PC-3 (cell line): ENCODE results near the gene GSDME. TPM values are rescaled to one million over a fixed set of nuclear protein-coding genes. Genes with fewer than 3 reads are reported as not detected.

ENCODE experiments used
- ATAC-seq: fragments of 200-7000 bp; cut with Tn5 transposase; 2 replicates; pipeline ENCODE4 v1.9.1; 2020; ENCODE audit warnings: mild to moderate bottlenecking, moderate library complexity
- BruUV-seq: library from RNA; stranded (reverse); fragments of 400-500 nt; replicated peaks from 2 replicates; lab custom pipeline; 2021; lab: Mats Ljungman, UMichigan
- CTCF ChIA-PET: fragments of 300-600 bp; sonication (Branson Sonifier 250); formaldehyde crosslinking; loops from one replicate; lab custom pipeline; 2022; ENCODE audit warnings: antibody characterized with exemption; lab: Charles Lee
- POLR2A ChIA-PET: fragments of 300-600 bp; sonication (Branson Sonifier 250); formaldehyde crosslinking; loops from one replicate; lab custom pipeline; 2022; ENCODE audit warnings: antibody characterized with exemption; ENCODE audit not compliant: unreplicated experiment; lab: Charles Lee
- DNase-seq: peaks from one replicate; pipeline ENCODE4 v3.0.0-alpha.2; 2015
- H2AFZ ChIP-seq: fragments of 300-600 bp; sonication (generic); 2 replicates; pipeline ENCODE4 v1.6.0; 2016; ENCODE audit warnings: antibody characterized with exemption, low read length
- H3F3A ChIP-seq: fragments of 300-600 bp; sonication (generic); one replicate; pipeline ENCODE4 v1.6.0; 2017; ENCODE audit warnings: antibody characterized with exemption, low read length, control low read depth, mild to moderate bottlenecking; ENCODE audit not compliant: unreplicated experiment
- H3K27ac ChIP-seq: fragments of 300-600 bp; sonication (generic); 2 replicates; pipeline ENCODE4 v1.5.1; 2016; ENCODE audit warnings: mild to moderate bottlenecking, low read length
- H3K27me3 ChIP-seq: fragments of 300-600 bp; sonication (generic); 2 replicates; pipeline ENCODE4 v1.6.1; 2016; ENCODE audit warnings: low read length, mixed read lengths
- H3K36me3 ChIP-seq: fragments of 300-600 bp; sonication (generic); 2 replicates; pipeline ENCODE4 v1.6.1; 2016; ENCODE audit warnings: low read depth, mixed run types, low read length, mixed read lengths
- H3K4me1 ChIP-seq: fragments of 300-600 bp; sonication (generic); 2 replicates; pipeline ENCODE4 v1.5.1; 2016; ENCODE audit warnings: low read length; ENCODE audit not compliant: insufficient read depth
- H3K4me2 ChIP-seq: fragments of 300-600 bp; sonication (generic); 2 replicates; pipeline ENCODE4 v1.6.0; 2016; ENCODE audit warnings: low read length
- H3K4me3 ChIP-seq: fragments of 300-600 bp; sonication (generic); 2 replicates; pipeline ENCODE4 v1.5.1; 2016; ENCODE audit warnings: mild to moderate bottlenecking, low read length, mixed read lengths
- H3K79me2 ChIP-seq: fragments of 300-600 bp; sonication (generic); 2 replicates; pipeline ENCODE4 v1.6.1; 2017; ENCODE audit warnings: low read length, mixed read lengths
- H3K9ac ChIP-seq: fragments of 300-600 bp; sonication (generic); 2 replicates; pipeline ENCODE4 v1.6.0; 2016; ENCODE audit warnings: mild to moderate bottlenecking, low read length
- H3K9me2 ChIP-seq: fragments of 300-600 bp; sonication (generic); replicated peaks from 2 replicates; pipeline ENCODE4 v1.6.1; 2016; ENCODE audit warnings: mixed run types, low read length, mixed read lengths
- H3K9me3 ChIP-seq: fragments of 300-600 bp; sonication (generic); 2 replicates; pipeline ENCODE4 v1.6.1; 2016; ENCODE audit warnings: low read length, mixed read lengths
- H4K20me1 ChIP-seq: fragments of 300-600 bp; sonication (generic); 2 replicates; pipeline ENCODE4 v1.6.1; 2016; ENCODE audit warnings: low read length, mixed read lengths
- EZH2 ChIP-seq: fragments of 300-600 bp; sonication (generic); IDR thresholded peaks from one replicate; pipeline ENCODE4 v1.6.1; 2017; ENCODE audit warnings: antibody characterized with exemption, mild to moderate bottlenecking, low read length; ENCODE audit not compliant: unreplicated experiment
- EZH2phosphoT487 ChIP-seq: fragments of 300-600 bp; sonication (generic); IDR thresholded peaks from 2 replicates; pipeline ENCODE4 v1.6.1; 2018; ENCODE audit warnings: mild to moderate bottlenecking, antibody characterized with exemption, low read length, borderline replicate concordance
- intact Hi-C: fragments of 100-400 bp; cut with micrococcal nuclease; formaldehyde crosslinking; loops from 2 replicates; pipeline ENCODE4 v1.9.0; 2023
- total RNA-seq: library from RNA; depleted of rRNA; stranded (reverse); fragments of >200 nt; gene quantifications from 2 replicates; pipeline ENCODE4 v1.2.3, GENCODE V29; 2014; rRNA removed
- TF ChIP-seq, protein P1 (sequence below): fragments of 300-600 bp; sonication (generic); conservative IDR thresholded peaks from 2 replicates; pipeline ENCODE4 v1.5.1; 2017; ENCODE audit warnings: antibody characterized with exemption, low read depth, mild to moderate bottlenecking, low read length

GSDME gene
- total RNA-seq, 1 experiment from 2014 or later, result 12.0 TPM

DNA sequence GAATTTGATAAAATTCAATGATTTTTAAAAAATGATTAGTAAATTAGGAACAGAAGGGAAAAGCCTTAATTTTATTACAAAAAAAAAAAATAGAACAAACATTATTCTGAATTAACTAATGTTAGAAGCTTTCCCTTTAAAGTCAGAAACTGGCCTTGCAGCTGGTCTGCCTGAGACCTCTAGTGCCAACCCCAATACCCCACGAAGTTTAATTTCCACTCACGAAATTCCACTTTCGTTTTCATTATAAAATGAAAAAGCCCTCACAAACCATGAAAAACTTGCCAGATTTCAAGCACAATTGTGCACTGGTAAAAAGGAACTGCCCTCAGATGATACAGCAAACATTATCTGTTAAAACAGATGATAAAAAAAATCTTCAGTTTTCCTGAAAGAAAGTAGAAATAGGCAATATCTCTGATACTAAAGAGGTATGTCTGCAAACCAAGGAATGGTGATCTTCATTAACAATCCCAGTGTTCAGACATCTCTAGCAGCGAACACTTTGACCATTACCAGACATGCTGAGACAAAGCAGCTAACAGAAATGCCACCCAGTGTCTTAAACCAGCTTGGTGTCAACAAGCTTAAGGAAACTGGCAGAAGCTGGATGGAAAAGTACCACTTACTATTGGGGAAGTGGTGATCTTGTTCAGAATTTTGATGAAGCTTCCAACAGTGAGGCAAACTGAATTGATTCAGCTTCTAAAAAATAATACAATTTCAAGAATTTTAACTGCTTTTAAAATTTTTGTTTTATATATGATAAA lies 103.8 kb downstream of the GSDME start:
- H3K4me3 ChIP-seq, result no peak overlapping the region
- no peaks in the 10 kb centered on the region for H3K27me3 ChIP-seq
- DNase-seq (no peak), ATAC-seq (no peak)
- H3K4me2 ChIP-seq, result no peak overlapping the region
- no peaks in the 10 kb centered on the region for H3K79me2 ChIP-seq
- TF ChIP-seq EZH2phosphoT487 (no peak), EZH2 (no peak)
- TF ChIP-seq, protein P1, sequence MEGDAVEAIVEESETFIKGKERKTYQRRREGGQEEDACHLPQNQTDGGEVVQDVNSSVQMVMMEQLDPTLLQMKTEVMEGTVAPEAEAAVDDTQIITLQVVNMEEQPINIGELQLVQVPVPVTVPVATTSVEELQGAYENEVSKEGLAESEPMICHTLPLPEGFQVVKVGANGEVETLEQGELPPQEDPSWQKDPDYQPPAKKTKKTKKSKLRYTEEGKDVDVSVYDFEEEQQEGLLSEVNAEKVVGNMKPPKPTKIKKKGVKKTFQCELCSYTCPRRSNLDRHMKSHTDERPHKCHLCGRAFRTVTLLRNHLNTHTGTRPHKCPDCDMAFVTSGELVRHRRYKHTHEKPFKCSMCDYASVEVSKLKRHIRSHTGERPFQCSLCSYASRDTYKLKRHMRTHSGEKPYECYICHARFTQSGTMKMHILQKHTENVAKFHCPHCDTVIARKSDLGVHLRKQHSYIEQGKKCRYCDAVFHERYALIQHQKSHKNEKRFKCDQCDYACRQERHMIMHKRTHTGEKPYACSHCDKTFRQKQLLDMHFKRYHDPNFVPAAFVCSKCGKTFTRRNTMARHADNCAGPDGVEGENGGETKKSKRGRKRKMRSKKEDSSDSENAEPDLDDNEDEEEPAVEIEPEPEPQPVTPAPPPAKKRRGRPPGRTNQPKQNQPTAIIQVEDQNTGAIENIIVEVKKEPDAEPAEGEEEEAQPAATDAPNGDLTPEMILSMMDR, result no peak
- no peaks in the 10 kb centered on the region for H3F3A ChIP-seq
- no peaks in the 10 kb centered on the region for H4K20me1 ChIP-seq
- no peaks in the 10 kb centered on the region for H3K9me2 ChIP-seq
- H3K27ac ChIP-seq, result no peak overlapping the region
- ChIA-PET CTCF (no interaction called here), POLR2A (no interaction called here)
- no peak overlapping the region for H3K9ac ChIP-seq
- H3K4me1 ChIP-seq, result no peaks in the 10 kb centered on the region
- intact Hi-C loops, result no loop called here
- H3K36me3 ChIP-seq, result no peaks in the 10 kb centered on the region; the same call in 1 of the 2 replicates
- H3K9me3 ChIP-seq, result no peaks in the 10 kb centered on the region
- no TSS peak for BruUV-seq
- no peak overlapping the region for H2AFZ ChIP-seq

DNA sequence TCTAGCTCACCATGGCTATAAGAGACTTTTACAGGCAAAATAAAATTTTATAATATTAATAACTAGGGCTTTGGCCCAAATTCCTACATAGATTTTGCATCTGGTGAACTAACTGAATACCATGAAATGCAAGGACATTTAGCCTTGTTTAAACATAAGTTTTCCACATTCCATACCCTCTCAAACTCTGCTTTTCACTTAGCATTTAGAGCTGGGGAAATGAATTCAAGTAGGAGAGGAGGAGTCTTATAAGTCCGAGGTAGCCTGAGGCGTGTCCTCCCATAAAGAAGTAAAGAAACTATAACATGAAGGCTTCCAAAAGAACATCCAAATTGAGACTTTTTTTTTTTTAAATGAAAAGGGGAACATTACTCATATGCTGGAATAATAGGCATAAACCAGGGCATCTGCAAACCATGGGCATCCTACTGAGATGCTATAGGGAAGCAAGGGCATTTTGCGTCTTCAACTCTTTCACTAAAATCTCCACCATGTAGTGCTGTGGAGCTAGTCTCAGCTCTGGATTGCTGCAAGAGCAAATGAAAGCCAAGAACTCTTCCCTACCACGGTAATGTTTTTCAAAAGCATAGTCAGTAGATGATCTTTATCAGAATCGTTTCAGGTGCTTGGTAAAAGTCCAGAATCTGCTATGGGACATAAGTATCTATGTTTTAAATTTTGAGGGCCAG lies 104.9 kb downstream of the GSDME start:
- Histone ChIP-seq H3K9ac (no peak overlapping the region), H3K4me2 (no peak overlapping the region), H3K9me2 (no peaks in the 10 kb centered on the region), H3K9me3 (no peaks in the 10 kb centered on the region), H3K36me3 (no peaks in the 10 kb centered on the region; the same call in 1 of the 2 replicates), H3F3A (no peaks in the 10 kb centered on the region), H3K4me1 (no peaks in the 10 kb centered on the region), H3K4me3 (no peak overlapping the region), H3K27me3 (no peaks in the 10 kb centered on the region), H4K20me1 (no peaks in the 10 kb centered on the region), H3K27ac (no peak overlapping the region), H2AFZ (no peak overlapping the region), H3K79me2 (no peaks in the 10 kb centered on the region)
- TF ChIP-seq, protein P1, result no peak
- TF ChIP-seq EZH2phosphoT487, result no peak
- TF ChIP-seq EZH2, result no peak
- ChIA-PET CTCF (no interaction called here), POLR2A (no interaction called here)
- no TSS peak for BruUV-seq
- DNase-seq (no peak), ATAC-seq (no peak)
- intact Hi-C loops, result no loop called here

Other genes starting within 250 kb of the GSDME start
- gene PALS2, start 184.0 kb downstream of the GSDME start, total RNA-seq, result 10.8 and 15.3 TPM in 2 replicates
- 10.5 and 11.6 TPM in 2 replicates for gene OSBPL3, start 222.7 kb upstream of the GSDME start, total RNA-seq